ENCODE measurements around the gene SCLY.

- TF ChIP-seq CTCF (conservative IDR thresholded peaks at IDR 0.05; ENCODE audit: low read depth, low read length) (0 out of 2 replicates have a peak, but pooled peaks have one; percentile 16), EZH2 (IDR thresholded peaks at IDR 0.05; ENCODE audit: borderline replicate concordance, low read depth, low read length, poor library complexity, severe bottlenecking) (no peak)
Observed at GRCh38 chr2:238127165-238128060, 66.6 kb downstream of the SCLY start.
